ENCODE data around the gene CCSER1.

DNA sequence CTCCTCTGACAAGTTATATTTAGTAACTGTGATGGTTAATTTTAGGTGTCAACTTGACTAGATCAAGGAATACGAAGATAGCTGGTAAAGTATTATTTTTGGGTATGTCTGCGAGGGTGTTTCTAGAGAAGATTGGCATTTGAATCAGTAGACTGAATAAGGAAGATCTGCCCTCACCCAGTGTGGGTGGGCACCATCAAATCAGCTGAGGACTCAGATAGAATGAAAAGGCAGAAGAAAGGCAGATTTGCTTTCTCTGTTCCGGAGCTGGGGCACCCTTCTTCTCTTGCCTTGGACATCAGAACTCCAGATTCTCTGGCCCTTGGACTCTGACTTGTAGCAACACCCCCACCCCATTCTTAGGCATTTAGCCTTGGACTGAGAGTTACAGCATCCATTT is 981.6 kb downstream of the CCSER1 start:
- no peak for TF ChIP-seq EZH2 (IDR thresholded peaks at IDR 0.05; ENCODE audit: borderline replicate concordance, low read length)
- TF ChIP-seq, protein P1, sequence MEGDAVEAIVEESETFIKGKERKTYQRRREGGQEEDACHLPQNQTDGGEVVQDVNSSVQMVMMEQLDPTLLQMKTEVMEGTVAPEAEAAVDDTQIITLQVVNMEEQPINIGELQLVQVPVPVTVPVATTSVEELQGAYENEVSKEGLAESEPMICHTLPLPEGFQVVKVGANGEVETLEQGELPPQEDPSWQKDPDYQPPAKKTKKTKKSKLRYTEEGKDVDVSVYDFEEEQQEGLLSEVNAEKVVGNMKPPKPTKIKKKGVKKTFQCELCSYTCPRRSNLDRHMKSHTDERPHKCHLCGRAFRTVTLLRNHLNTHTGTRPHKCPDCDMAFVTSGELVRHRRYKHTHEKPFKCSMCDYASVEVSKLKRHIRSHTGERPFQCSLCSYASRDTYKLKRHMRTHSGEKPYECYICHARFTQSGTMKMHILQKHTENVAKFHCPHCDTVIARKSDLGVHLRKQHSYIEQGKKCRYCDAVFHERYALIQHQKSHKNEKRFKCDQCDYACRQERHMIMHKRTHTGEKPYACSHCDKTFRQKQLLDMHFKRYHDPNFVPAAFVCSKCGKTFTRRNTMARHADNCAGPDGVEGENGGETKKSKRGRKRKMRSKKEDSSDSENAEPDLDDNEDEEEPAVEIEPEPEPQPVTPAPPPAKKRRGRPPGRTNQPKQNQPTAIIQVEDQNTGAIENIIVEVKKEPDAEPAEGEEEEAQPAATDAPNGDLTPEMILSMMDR (conservative IDR thresholded peaks at IDR 0.05 in 1 of 2, IDR thresholded peaks at IDR 0.05 in 1 of 2; ENCODE audit: extremely low read depth in 1 of 2, insufficient read depth in 1 of 2, low read depth in 1 of 2, low read length in 2 of 2): no peak

Data from mammary epithelial cell (primary cell).